HG02885 (cell line): Measurements from ENCODE around the gene MRC2.
A peak's percentile ranks its signal among the peaks of the same experiment; 100 is the strongest.

Source experiments
- ATAC-seq: cut with Tn5 transposase; IDR thresholded peaks from one replicate; pipeline ENCODE4 v1.9.1; 2021; ENCODE audit warnings: mild to moderate bottlenecking; ENCODE audit not compliant: unreplicated experiment, poor library complexity

Gene MRC2

GRCh38 chr17:62631936-62632924 is 4.8 kb downstream of the MRC2 start:
- no peak for ATAC-seq

DNA sequence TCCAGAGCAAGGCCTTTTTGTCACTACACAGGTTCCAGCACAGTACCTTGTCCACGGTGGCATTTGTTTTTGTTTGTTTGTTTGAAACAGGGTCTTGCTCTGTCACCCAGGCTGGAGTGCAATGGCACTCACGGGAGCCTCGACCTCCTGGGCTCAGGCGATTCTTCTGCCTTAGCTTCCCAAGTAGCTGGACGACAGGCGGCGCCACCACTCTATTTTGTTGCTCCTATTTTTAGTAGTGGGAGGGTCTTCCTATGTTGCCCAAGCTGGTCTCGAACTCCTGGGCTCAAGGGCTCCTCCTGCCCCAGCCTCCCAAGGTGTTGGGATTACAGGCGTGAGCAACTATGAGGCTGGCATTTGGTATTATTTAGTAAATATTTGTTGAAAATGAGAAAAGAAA is 10.3 kb downstream of the MRC2 start:
- no peak for ATAC-seq

- no peak for ATAC-seq
Measured at GRCh38 chr17:62641153-62641552, 13.7 kb downstream of the MRC2 start.

DNA sequence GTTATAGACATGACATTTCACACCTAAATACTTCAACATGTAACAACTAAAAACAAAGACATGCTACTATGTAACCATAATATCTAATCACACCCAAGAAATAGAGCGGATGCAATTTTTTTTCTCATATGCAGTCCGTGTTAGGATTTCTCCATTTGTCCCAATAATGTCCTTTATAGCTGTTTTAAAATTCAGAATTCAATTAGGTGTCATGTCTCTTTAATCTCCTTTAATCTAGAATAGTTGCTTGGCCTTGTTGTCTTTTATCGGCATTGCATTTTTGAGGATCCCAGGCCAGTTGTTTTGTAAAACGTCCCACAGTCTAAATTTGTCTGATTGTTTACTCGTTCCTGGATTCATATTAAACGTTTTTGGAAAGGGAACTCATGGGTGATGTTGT is 14.5 kb downstream of the MRC2 start:
- ATAC-seq: no peak

DNA sequence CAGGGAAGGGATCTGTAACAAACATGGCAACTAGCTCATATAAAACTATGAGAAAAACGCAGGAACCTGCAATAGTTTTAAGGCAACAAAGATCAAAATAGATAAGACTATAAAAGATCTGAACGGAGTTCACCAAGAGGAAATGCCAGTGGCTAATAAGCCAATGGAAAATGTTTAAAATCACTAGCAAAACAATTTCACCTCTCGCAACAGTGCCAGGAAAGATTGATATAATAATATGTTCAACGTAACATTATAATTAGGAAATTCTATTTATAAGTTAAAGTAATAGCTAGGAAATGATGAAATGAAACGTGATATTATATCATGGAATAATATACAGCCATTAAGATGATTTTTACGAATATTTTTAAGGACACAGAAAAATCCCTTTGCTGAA is 16.0 kb downstream of the MRC2 start:
- ATAC-seq: no peak

- ATAC-seq: no peak
Measured at GRCh38 chr17:62644487-62645173, 17.2 kb downstream of the MRC2 start.

GRCh38 chr17:62648251-62648955 is 20.9 kb downstream of the MRC2 start:
- no peak for ATAC-seq

DNA sequence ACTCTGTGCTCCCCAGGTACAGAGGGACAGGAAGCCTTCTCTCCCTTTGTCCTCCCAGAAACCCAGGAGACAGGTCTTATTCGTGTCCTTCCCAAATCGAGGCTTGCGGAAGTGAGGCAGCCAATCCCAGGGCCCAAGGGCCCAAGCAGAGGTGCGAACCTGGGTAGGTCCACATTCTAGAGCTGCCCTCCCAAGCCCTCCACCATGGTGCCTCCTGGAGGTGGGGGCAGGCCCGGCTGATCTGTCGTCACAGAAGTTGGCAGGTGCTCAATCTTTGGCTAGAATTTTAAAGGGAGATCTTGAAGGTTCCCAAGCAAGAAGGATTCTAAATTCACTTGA is 21.5 kb downstream of the MRC2 start:
- no peak for ATAC-seq

DNA sequence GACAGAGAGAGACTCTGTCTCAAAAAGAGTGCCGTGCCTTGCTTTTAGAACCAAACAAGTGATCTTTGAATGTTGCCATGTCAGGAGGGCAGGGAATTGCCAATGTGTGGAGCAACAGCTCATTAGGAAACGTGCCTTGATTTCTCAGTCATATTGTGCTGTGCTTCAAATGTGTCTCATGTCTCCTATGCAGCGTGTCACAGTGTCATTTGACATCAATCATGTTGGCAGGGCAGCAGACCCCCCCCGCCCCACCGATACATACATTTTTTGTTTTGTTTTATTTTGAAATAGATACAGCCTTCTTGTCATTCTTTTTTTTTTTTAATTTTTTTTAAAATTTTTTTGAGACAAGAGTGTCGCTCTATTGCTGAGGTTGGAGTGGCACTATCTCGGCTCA is 22.1 kb downstream of the MRC2 start:
- ATAC-seq: no peak

DNA sequence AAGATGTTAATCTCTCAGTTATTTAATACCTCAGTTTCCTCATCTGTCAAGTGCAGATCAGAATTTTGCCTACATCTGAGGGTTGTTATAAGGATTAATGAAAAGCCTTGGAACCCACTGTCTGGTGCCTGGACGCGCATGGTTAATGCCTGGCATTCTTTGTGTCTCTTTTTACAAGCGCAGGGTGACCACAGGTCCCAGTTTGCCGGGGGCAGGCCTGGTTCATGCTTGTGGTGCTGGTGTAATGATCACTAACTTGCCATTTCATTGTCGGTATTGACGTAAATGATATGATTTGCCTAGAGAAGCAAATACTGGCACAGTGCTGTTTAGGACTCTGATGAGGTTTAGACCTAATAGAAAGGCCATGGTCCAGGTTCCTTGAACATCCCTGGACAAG is 23.1 kb downstream of the MRC2 start:
- no peak for ATAC-seq

DNA sequence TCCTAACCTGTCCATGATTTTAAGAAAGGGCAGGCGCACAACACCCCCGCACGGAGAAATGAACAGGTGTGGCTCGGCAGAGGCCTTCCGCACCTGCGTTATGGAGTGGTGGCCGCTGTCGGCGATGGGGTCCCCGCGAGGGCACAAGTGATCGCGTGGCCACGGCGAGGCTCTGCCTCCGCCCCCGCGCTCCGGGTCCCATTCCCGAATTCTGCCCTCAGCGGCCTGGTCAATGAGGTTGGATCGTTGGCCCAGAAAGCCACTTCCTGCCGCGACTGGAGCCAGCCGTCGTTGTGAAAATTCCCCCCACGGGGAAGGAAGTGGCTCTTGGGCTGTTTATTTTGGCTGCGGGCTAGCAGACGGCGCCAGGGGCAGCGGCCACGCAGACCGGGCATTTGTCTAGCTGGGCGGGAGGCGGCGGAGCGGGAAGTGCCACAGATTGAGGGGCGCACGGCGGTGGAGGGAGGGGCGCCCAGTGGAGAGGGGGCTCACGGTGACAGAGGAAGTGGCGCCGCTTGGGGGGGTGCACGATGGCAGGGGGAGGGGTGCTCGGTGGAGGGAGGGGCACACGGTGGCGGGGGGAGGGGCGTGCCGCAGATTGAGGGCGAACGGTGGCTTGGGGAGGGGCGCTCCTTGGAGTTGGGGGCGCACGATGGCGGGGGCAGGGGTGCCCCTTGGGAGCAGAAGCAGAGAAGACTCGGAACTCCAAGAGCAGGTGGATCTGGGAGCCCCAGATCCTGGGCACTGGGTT is 25.0 kb downstream of the MRC2 start:
- ATAC-seq: no peak

DNA sequence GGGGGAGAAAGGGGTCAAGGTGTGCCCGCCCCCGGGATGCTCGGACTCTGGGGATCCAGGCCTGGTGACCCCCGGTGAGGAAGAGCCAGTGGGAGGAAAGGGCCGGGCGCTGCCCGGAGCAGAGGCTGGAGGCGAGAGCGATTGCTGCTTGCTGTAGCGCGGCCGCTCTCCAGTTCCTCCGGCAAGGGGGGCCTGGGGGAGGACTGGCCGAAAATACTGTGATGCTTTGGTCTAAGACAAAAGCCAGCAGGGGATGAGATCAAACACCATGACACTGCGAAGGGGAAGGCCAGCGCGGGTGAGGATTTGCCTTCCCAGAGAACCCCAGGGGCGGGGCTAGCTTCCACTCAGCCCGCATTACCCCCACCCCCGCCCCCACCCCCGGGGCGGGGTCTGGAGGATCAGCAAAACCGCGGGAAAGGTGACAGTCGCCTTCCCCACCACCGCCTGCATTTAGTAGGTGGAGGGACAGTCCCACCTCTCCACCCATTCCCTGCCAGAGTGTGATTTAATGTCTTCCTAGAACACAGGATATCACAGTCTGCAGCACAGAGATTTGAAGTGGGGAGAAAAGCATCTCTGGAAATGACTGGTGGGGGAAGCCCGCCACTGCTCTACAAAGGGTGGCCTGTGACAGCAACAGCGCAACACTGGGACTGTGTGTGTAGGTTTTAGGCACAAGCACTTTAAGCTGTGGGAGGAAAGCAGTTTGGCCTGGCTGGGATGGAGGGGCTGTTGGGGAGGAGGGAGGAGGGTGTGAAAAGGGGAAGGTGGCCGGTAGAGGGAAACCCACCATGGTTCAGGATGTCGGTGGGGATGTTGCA is 25.7 kb downstream of the MRC2 start:
- ATAC-seq: peak; percentile 85

DNA sequence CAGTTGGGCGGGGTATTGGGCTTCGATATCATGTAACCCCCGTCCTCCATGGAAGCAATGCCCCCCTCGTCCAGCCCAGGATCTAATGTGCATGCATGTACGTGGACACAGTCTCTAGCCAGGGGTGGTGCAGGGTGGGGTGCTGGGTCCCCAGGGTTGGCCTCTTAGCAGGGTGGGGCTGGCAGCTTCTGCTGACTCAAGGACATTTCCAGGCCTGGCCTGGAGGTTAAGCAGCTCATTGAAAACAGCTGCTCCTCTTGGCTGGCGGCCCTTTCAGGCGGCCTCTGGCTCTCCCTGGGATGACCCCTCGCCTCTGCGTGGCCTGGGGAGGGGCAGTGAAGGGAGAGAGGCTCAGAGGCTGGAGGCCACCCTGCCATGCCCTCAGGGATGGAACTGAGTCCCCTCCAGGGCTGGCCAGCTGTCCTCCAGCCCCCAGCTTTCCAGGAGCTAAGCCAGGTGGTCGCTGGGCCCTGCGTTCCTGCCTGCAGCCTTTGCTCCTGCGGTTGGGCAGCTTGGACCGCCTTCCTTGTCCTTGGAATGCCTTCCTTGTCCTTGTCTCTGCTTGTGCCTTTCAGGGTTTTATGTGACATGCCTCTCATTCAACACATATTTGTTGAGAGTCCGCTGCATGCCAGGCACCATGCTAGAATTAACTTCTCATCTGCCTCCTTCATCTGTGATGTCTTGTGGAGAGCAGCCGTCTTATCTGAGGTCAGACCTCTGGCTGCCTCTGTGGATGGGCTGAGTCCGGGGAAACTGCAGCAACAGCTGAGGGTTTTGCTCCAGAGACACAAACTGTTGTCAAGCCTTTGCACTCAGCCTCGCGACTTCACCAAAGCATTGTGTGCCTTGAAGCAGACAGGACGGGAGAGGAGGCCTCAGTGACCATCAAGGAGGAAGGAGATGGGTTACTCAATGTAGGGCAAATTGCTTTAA is 26.6 kb downstream of the MRC2 start:
- ATAC-seq: no peak

DNA sequence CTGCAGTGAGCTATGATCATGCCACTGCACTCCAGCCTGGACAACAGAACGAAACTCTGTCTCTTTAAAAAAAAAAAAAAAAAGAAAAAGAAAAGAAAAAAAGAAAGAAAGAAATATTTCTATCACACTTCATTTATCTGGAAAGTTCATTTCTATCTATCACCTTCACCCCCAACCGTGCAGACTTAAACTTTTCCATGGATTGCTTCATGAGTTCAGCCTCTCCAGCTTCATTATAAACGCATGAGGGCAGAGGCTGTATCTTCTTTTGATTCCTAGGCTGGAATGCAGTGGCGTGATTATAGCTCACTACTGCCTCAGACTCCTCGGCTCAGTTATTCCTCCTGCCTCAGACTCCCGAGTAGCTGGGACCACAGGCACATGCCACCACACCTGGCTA is 28.2 kb downstream of the MRC2 start:
- ATAC-seq: no peak

DNA sequence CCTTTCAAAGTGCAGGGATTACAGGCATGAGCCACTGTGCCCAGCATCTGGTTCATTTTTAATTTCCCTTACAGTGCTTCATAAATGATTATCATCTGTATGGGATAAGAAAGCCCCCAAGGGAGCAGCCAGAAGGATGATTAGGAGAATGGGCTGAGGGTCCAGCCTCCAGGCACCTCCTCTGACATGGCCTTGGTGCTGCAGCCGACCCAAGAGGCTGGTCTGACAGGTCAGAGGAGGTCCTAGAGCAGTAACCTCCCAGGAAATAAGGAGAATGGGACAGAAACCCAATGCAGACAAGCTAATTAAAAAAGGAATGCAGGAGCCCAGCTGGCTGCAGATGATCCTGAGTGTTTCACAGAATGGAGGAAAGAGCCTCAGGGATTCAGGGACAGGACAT is 29.0 kb downstream of the MRC2 start:
- ATAC-seq: no peak

GRCh38 chr17:62657145-62657665 is 29.7 kb downstream of the MRC2 start:
- ATAC-seq: no peak

GRCh38 chr17:62657690-62658089 is 30.2 kb downstream of the MRC2 start:
- no peak for ATAC-seq
